Spleen (tissue), 11 donors: ENCODE data around the gene MPST. TPM values are rescaled to one million over a fixed set of nuclear protein-coding genes. Genes with fewer than 3 reads are reported as not detected.

Experiments
- DNase-seq: peaks from one replicate; pipeline ENCODE4 v3.0.0-alpha.2; 2020
- H3K27ac ChIP-seq, 8 donors: fragments of 200-600 bp; sonication (generic) in 7 of 8; 1 replicate in 4 of 8; 2 replicates in 4 of 8; pipeline versions ENCODE4 v1.5.0 to v1.8.0; 2016 to 2021; ENCODE audit warnings: inconsistent platforms in 4 of 8, mild to moderate bottlenecking in 4 of 8, moderate library complexity in 1 of 8
- H3K27me3 ChIP-seq, 7 donors: fragments of 200-600 bp; sonication (generic) in 6 of 7; replicated peaks in 1 of 7; 1 replicate in 4 of 7; 2 replicates in 3 of 7; pipeline versions ENCODE4 v1.5.0 to v1.8.0; 2016 to 2021; ENCODE audit warnings: inconsistent platforms in 3 of 7, mild to moderate bottlenecking in 1 of 7
- H3K36me3 ChIP-seq, 6 donors: fragments of 200-600 bp; sonication (generic) in 5 of 6; 1 replicate in 4 of 6; 2 replicates in 2 of 6; pipeline versions ENCODE4 v1.5.0 to v1.8.0; 2016 to 2021; ENCODE audit warnings: inconsistent platforms in 2 of 6
- H3K4me1 ChIP-seq, 6 donors: fragments of 200-600 bp; sonication (generic) in 5 of 6; 1 replicate in 3 of 6; 2 replicates in 3 of 6; pipeline versions ENCODE4 v1.5.0 to v1.8.0; 2016 to 2021; ENCODE audit warnings: inconsistent platforms in 3 of 6
- H3K4me3 ChIP-seq, 8 donors: fragments of 200-600 bp; sonication (generic) in 7 of 8; 1 replicate in 4 of 8; 2 replicates in 4 of 8; pipeline versions ENCODE4 v1.5.0 to v1.8.0; 2016 to 2021; ENCODE audit warnings: inconsistent platforms in 4 of 8, mild to moderate bottlenecking in 4 of 8, moderate library complexity in 2 of 8
- H3K9me3 ChIP-seq, 8 donors: fragments of 200-600 bp; sonication (generic) in 7 of 8; 1 replicate in 4 of 8; 2 replicates in 4 of 8; pipeline versions ENCODE4 v1.5.0 to v1.8.0; 2016 to 2021; ENCODE audit warnings: inconsistent platforms in 4 of 8
- CTCF ChIP-seq, 11 experiments: fragments of 200-600 bp in 7 of 11; fragments of 450-650 bp in 4 of 11; sonication (generic) in 4 of 11; IDR thresholded peaks in 8 of 11; conservative IDR thresholded peaks in 3 of 11; 1 replicate in 7 of 11; 2 replicates in 4 of 11; pipeline versions ENCODE4 v1.4.0 to v1.8.0; 2016 to 2021; ENCODE audit warnings: antibody characterized with exemption in 11 of 11, inconsistent platforms in 4 of 11, mild to moderate bottlenecking in 1 of 11
- POLR2A ChIP-seq, 3 donors: fragments of 450-650 bp; IDR thresholded peaks; one replicate each; pipeline ENCODE4 v1.5.1; 2017; ENCODE audit warnings: antibody characterized with exemption in 3 of 3, mild to moderate bottlenecking in 1 of 3
- POLR2AphosphoS5 ChIP-seq, 3 donors: sonication (generic); formaldehyde crosslinking; IDR thresholded peaks; one replicate each; pipeline ENCODE4 v1.5.1; 2017; ENCODE audit warnings: antibody characterized with exemption in 3 of 3
- WGBS, 5 donors: extraction: QIAGEN DNeasy Blood & Tissue Kit in 3 of 5; methylation state at CpG; one replicate each; pipeline versions ENCODE4 v1.1.5 to v1.1.7; 2013 to 2018; 5-methylcytosine and 5-hydroxymethylcytosine counted together
- intact Hi-C: fragments of 100-400 bp; cut with DNase I; formaldehyde crosslinking; loops from one replicate; pipeline ENCODE4 v1.15.0; 2023; ENCODE audit warnings: low total_unique reads
- polyA plus RNA-seq, 3 donors: library from polyadenylated mRNA; stranded (reverse); fragments of 200-250 nt; gene quantifications; one replicate each; pipeline ENCODE4 v1.2.1, GENCODE V29; 2013
- total RNA-seq, 7 donors: library from RNA; depleted of rRNA in 3 of 7; stranded (reverse); fragments of >200 nt in 3 of 7; fragmentation: NEBNext Ultra II Directional in 4 of 7; extraction: Animal tissue kit (Norgen Biotek cat#: 25700) in 4 of 7; gene quantifications; one replicate each; pipeline versions ENCODE4 v1.1.0 to v1.2.1, GENCODE V29; 2016 to 2021
- donor health status: healthy with polysubstance abuse.
- donor health status: DM: no; HTN: no; CAD: no; lungs with moderate emphysema.
- donor health status: DM: no; HTN: no; CAD: no.
- donor health status: Bipolar disorder and iron deficiency.
- donor health status: healthy.
- donor health status: DM: no; HTN: no; CAD: no.
- donor health status: DM: yes; HTN: yes; CAD: no.

MPST gene
- total and polyA plus RNA-seq, 10 donors, result 13.9 to 44.8 (median 29.9) TPM

GRCh38 chr22:37074537-37074936, 55.0 kb downstream of the MPST start:
- no peak overlapping the region for H3K4me3 ChIP-seq
- H3K9me3 ChIP-seq, result no peaks in the 10 kb centered on the region
- DNase-seq, result no peak
- intact Hi-C loops, result no loop called here
- H3K27me3 ChIP-seq, result peaks cover 0 to 61% (median 8%) of the 10 kb centered on the region in 7 donors
- TF ChIP-seq POLR2A (IDR thresholded peaks at IDR 0.05), result no peak
- TF ChIP-seq CTCF (IDR thresholded peaks at IDR 0.05 in 8 of 11, conservative IDR thresholded peaks at IDR 0.05 in 3 of 11), result no peak
- TF ChIP-seq POLR2AphosphoS5 (IDR thresholded peaks at IDR 0.05), result no peak
- H3K4me1 ChIP-seq, result peaks cover 2 to 17% (median 15%) of the 10 kb centered on the region in 6 donors
- 69 to 82% (median 73%) methylated on average over 15 to 16 of the region's 16 CpGs for WGBS, 5 donors
- H3K27ac ChIP-seq, result no peak overlapping the region
- no peaks in the 10 kb centered on the region for H3K36me3 ChIP-seq

- Histone ChIP-seq H3K9me3 (no peaks in the 10 kb centered on the region), H3K4me3 (no peak overlapping the region), H3K4me1 (peaks cover 7 to 22% (median 20%) of the 10 kb centered on the region in 6 donors), H3K27me3 (peaks cover 0 to 60% (median 4%) of the 10 kb centered on the region in 7 donors), H3K36me3 (no peaks in the 10 kb centered on the region), H3K27ac (no peak overlapping the region)
- WGBS, 5 donors, result 59 to 76% (median 63%) methylated on average over 15 to 17 of the region's 17 CpGs
- intact Hi-C loops, result no loop called here
- DNase-seq, result no peak
- TF ChIP-seq POLR2AphosphoS5 (IDR thresholded peaks at IDR 0.05) (no peak), POLR2A (IDR thresholded peaks at IDR 0.05) (no peak), CTCF (IDR thresholded peaks at IDR 0.05 in 8 of 11, conservative IDR thresholded peaks at IDR 0.05 in 3 of 11) (no peak)
Measured at GRCh38 chr22:37075046-37075445, 55.5 kb downstream of the MPST start.

GRCh38 chr22:37075822-37076433, 56.4 kb downstream of the MPST start:
- DNase-seq, result no peak
- peaks cover 11 to 28% (median 23%) of the 10 kb centered on the region in 6 donors for H3K4me1 ChIP-seq
- H3K4me3 ChIP-seq, result no peak overlapping the region
- peaks cover 0 to 52% (median 0%) of the 10 kb centered on the region in 7 donors for H3K27me3 ChIP-seq
- H3K27ac ChIP-seq, result no peak overlapping the region
- no peaks in the 10 kb centered on the region for H3K36me3 ChIP-seq
- 76 to 83% (median 79%) methylated on average over 7 to 9 of the region's 9 CpGs for WGBS, 5 donors
- intact Hi-C loops, result no loop called here
- TF ChIP-seq POLR2AphosphoS5 (IDR thresholded peaks at IDR 0.05) (no peak), POLR2A (IDR thresholded peaks at IDR 0.05) (no peak), CTCF (IDR thresholded peaks at IDR 0.05 in 8 of 11, conservative IDR thresholded peaks at IDR 0.05 in 3 of 11) (no peak)
- no peaks in the 10 kb centered on the region for H3K9me3 ChIP-seq

GRCh38 chr22:37077802-37078448, 58.4 kb downstream of the MPST start:
- no peaks in the 10 kb centered on the region for H3K9me3 ChIP-seq
- peak; percentile 93 for DNase-seq
- 25 to 35% (median 29%) methylated on average over 15 of the region's 15 CpGs for WGBS, 5 donors
- H3K4me1 ChIP-seq, result peaks cover 11 to 28% (median 23%) of the 10 kb centered on the region in 6 donors
- H3K27ac ChIP-seq, result no peak overlapping the region
- H3K36me3 ChIP-seq, result no peaks in the 10 kb centered on the region
- intact Hi-C loops, result loop anchor here (2.0 kb wide), 1 partner anchor 121 kb away; no protein-coding TSS in a partner anchor
- H3K27me3 ChIP-seq, result peaks cover 0 to 45% (median 0%) of the 10 kb centered on the region in 7 donors
- no peak overlapping the region for H3K4me3 ChIP-seq
- TF ChIP-seq CTCF (IDR thresholded peaks at IDR 0.05 in 8 of 11, conservative IDR thresholded peaks at IDR 0.05 in 3 of 11) (peak; percentile 70 to 97 (median 94)), POLR2AphosphoS5 (IDR thresholded peaks at IDR 0.05) (peak in 2 of 3 donors; percentile 35 to 65), POLR2A (IDR thresholded peaks at IDR 0.05) (no peak)
